CD14-positive monocyte (primary cell): ENCODE data around the gene EXPH5. TPM values are rescaled to one million over a fixed set of nuclear protein-coding genes. Genes with fewer than 3 reads are reported as not detected.

ENCODE experiments used
- DNase-seq, 3 donors: peaks; one replicate each; pipeline ENCODE4 v3.0.0-alpha.2; 2011 to 2022
- H2AFZ ChIP-seq: 2 replicates; pipeline ENCODE4 v1.6.0; 2012; ENCODE audit warnings: mild to moderate bottlenecking, low read depth, low read length, inconsistent platforms; ENCODE audit not compliant: insufficient read depth, poor library complexity, severe bottlenecking
- H3K27ac ChIP-seq, 2 donors: 1 replicate in 1 of 2; 2 replicates in 1 of 2; pipeline ENCODE4 v1.5.1; 2012 to 2013; ENCODE audit warnings: low read length in 2 of 2, control low read depth in 1 of 2, inconsistent platforms in 1 of 2, low read depth in 1 of 2, mild to moderate bottlenecking in 1 of 2
- H3K27me3 ChIP-seq, 2 donors: one replicate each; pipeline versions ENCODE4 v1.6.0 to v1.6.1; 2011 to 2013; ENCODE audit warnings: low read length in 2 of 2; ENCODE audit not compliant: control insufficient read depth in 2 of 2, insufficient read depth in 2 of 2
- H3K36me3 ChIP-seq, 2 donors: replicated peaks in 1 of 2; 1 replicate in 1 of 2; 2 replicates in 1 of 2; pipeline versions ENCODE4 v1.5.1 to v1.6.1; 2012 to 2013; ENCODE audit warnings: low read length in 2 of 2, control low read depth in 1 of 2, inconsistent platforms in 1 of 2, mild to moderate bottlenecking in 1 of 2; ENCODE audit not compliant: insufficient read depth in 2 of 2, control insufficient read depth in 1 of 2
- H3K4me1 ChIP-seq, 2 donors: 1 replicate in 1 of 2; 2 replicates in 1 of 2; pipeline versions ENCODE4 v1.5.1 to v1.6.1; 2012 to 2013; ENCODE audit warnings: low read length in 2 of 2, control low read depth in 1 of 2, inconsistent platforms in 1 of 2, mild to moderate bottlenecking in 1 of 2, moderate library complexity in 1 of 2; ENCODE audit not compliant: insufficient read depth in 2 of 2, control insufficient read depth in 1 of 2
- H3K4me2 ChIP-seq: replicated peaks from 2 replicates; pipeline ENCODE3; 2012; ENCODE audit warnings: low read length, moderate library complexity, mild to moderate bottlenecking; ENCODE audit not compliant: poor library complexity, severe bottlenecking; ENCODE audit errors: extremely low read depth
- H3K4me3 ChIP-seq, 3 experiments: fragments of 200-600 bp in 1 of 3; sonication (generic) in 1 of 3; replicated peaks in 1 of 3; 1 replicate in 2 of 3; 2 replicates in 1 of 3; pipeline ENCODE4 v1.5.1; 2011 to 2013; ENCODE audit warnings: low read length in 3 of 3, mild to moderate bottlenecking in 3 of 3, control low read depth in 2 of 3, low read depth in 2 of 3, inconsistent platforms in 1 of 3, moderate library complexity in 1 of 3
- H3K79me2 ChIP-seq: 2 replicates; pipeline ENCODE4 v1.6.0; 2012; ENCODE audit warnings: mild to moderate bottlenecking, control low read depth, inconsistent platforms, low read length, moderate library complexity; ENCODE audit not compliant: insufficient read depth
- H3K9ac ChIP-seq: 2 replicates; pipeline ENCODE4 v1.6.0; 2017; ENCODE audit warnings: low read length, mild to moderate bottlenecking; ENCODE audit not compliant: insufficient read depth, poor library complexity, severe bottlenecking
- H3K9me3 ChIP-seq, 2 donors: replicated peaks in 1 of 2; 1 replicate in 1 of 2; 2 replicates in 1 of 2; pipeline versions ENCODE4 v1.5.1 to v1.6.1; 2012 to 2013; ENCODE audit warnings: low read length in 2 of 2, control low read depth in 1 of 2; ENCODE audit not compliant: control insufficient read depth in 1 of 2, insufficient read depth in 1 of 2
- H4K20me1 ChIP-seq: 2 replicates; pipeline ENCODE4 v1.6.0; 2012; ENCODE audit warnings: mild to moderate bottlenecking, low read length, control low read depth, moderate library complexity; ENCODE audit not compliant: insufficient read depth
- H3K27ac Mint-ChIP-seq, 7 donors: one replicate each; pipeline ENCODE4 v1.8.0; 2020; ENCODE audit warnings: mild to moderate bottlenecking in 7 of 7, mixed read lengths in 7 of 7, moderate library complexity in 6 of 7, inconsistent platforms in 2 of 7
- H3K27me3 Mint-ChIP-seq, 3 donors: one replicate each; pipeline ENCODE4 v1.8.0; 2021 to 2022; ENCODE audit warnings: low read depth in 3 of 3, mild to moderate bottlenecking in 3 of 3, mixed read lengths in 3 of 3, moderate library complexity in 3 of 3, inconsistent platforms in 1 of 3
- H3K36me3 Mint-ChIP-seq, 2 donors: one replicate each; pipeline ENCODE4 v1.8.0; 2020; ENCODE audit warnings: mixed read lengths in 2 of 2, inconsistent platforms in 1 of 2, mild to moderate bottlenecking in 1 of 2
- H3K4me1 Mint-ChIP-seq: one replicate; pipeline ENCODE4 v1.8.0; 2020; ENCODE audit warnings: mild to moderate bottlenecking, mixed read lengths
- H3K4me3 Mint-ChIP-seq, 2 donors: one replicate each; pipeline ENCODE4 v1.8.0; 2020; ENCODE audit warnings: mild to moderate bottlenecking in 2 of 2, mixed read lengths in 2 of 2, moderate library complexity in 1 of 2
- H3K9me3 Mint-ChIP-seq, 7 donors: one replicate each; pipeline ENCODE4 v1.8.0; 2020 to 2022; ENCODE audit warnings: mixed read lengths in 7 of 7, mild to moderate bottlenecking in 6 of 7, moderate library complexity in 6 of 7, inconsistent platforms in 2 of 7
- WGBS: methylation state at CpG from one replicate; pipeline ENCODE4 v1.1.5; 2013; ENCODE audit warnings: missing lambda C conversion rate; ENCODE audit not compliant: insufficient coverage; 5-methylcytosine and 5-hydroxymethylcytosine counted together
- intact Hi-C, 2 donors: fragments of 100-400 bp; cut with micrococcal nuclease; formaldehyde crosslinking; loops; one replicate each; pipeline versions ENCODE4 v1.15.0 to v1.15.1; 2023
- polyA plus RNA-seq, 3 donors: library from polyadenylated mRNA; depleted of rRNA in 1 of 3; unstranded in 2 of 3; stranded (reverse) in 1 of 3; fragments of 300-500 nt in 2 of 3; fragments of >200 nt in 1 of 3; fragmentation: Illumina TruSeq in 2 of 3; gene quantifications; 1 replicate in 2 of 3; 2 replicates in 1 of 3; pipeline ENCODE4 v1.2.3, GENCODE V29; 2012 to 2021
- TF ChIP-seq, protein P1 (sequence below): fragments of 200-600 bp; IDR thresholded peaks from one replicate; pipeline ENCODE4 v1.8.0; 2022; ENCODE audit warnings: antibody characterized with exemption, mild to moderate bottlenecking

The EXPH5 gene
- polyA plus RNA-seq, 3 donors: 0.05 to 0.17 TPM; not detected in 1

DNA sequence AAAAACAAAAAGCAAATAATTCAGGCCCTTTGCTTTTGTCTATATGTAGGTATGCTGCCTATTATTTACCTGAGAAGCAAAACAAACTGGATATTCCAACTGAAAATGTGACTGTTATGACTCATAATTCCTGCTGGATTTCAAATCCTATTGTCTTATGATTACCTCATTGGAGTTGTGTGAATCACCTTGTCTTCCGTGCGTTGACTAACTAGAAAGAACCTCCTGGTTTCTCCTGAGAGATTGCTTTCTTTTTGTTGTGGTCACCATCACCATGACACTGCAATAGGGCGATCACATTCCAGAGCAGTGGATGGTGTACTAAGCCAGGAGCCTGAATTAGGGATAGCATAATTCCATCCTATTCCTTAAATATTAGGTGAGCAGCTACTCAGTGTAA, 23.0 kb upstream of the EXPH5 start:
- TF ChIP-seq, protein P1, sequence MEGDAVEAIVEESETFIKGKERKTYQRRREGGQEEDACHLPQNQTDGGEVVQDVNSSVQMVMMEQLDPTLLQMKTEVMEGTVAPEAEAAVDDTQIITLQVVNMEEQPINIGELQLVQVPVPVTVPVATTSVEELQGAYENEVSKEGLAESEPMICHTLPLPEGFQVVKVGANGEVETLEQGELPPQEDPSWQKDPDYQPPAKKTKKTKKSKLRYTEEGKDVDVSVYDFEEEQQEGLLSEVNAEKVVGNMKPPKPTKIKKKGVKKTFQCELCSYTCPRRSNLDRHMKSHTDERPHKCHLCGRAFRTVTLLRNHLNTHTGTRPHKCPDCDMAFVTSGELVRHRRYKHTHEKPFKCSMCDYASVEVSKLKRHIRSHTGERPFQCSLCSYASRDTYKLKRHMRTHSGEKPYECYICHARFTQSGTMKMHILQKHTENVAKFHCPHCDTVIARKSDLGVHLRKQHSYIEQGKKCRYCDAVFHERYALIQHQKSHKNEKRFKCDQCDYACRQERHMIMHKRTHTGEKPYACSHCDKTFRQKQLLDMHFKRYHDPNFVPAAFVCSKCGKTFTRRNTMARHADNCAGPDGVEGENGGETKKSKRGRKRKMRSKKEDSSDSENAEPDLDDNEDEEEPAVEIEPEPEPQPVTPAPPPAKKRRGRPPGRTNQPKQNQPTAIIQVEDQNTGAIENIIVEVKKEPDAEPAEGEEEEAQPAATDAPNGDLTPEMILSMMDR: no peak
- Mint-ChIP-seq H3K4me1 (peaks cover 7% of the 10 kb centered on the region), H3K36me3 (no peaks in the 10 kb centered on the region), H3K27me3 (peaks cover under 1 to 13% (median 1%) of the 10 kb centered on the region in 3 donors), H3K4me3 (no peak overlapping the region), H3K27ac (no peak overlapping the region), H3K9me3 (no peaks in the 10 kb centered on the region)
- Histone ChIP-seq H3K9me3 (no peaks in the 10 kb centered on the region), H3K79me2 (no peaks in the 10 kb centered on the region), H4K20me1 (no peaks in the 10 kb centered on the region), H3K9ac (no peak overlapping the region), H2AFZ (no peak overlapping the region), H3K4me1 (peaks cover 0 to 4% of the 10 kb centered on the region in 2 donors), H3K36me3 (no peaks in the 10 kb centered on the region), H3K4me3 (no peak overlapping the region), H3K27me3 (no peaks in the 10 kb centered on the region), H3K27ac (no peak overlapping the region), H3K4me2 (no peak overlapping the region)
- no peak for DNase-seq
- WGBS: no CpG with 5 or more reads among the region's 3 CpGs
- intact Hi-C loops: no loop called here

DNA sequence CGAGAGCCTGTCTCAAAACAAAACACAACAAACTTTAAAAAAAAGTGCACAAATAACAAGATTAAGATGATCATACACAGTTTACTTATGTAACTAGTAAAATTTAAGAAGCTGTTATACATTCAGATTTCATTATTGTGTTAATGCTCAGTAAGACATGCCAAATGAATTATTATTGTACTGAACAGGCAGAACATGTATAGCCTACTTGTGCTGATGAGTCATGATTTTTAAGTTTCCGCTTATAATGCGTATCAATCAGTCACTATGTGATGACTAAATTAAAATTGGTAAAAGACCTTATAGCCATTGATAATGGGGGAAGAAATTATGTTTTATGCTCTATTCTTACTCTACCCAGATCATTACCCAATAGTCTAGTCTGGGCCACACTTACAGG, 20.5 kb upstream of the EXPH5 start:
- WGBS: no CpG with 5 or more reads among the region's 3 CpGs
- Histone ChIP-seq H3K27me3 (no peaks in the 10 kb centered on the region), H3K4me2 (no peak overlapping the region), H3K27ac (no peak overlapping the region), H3K79me2 (no peaks in the 10 kb centered on the region), H3K9ac (no peak overlapping the region), H4K20me1 (no peaks in the 10 kb centered on the region), H3K4me1 (no peaks in the 10 kb centered on the region), H3K9me3 (no peaks in the 10 kb centered on the region), H2AFZ (no peak overlapping the region), H3K36me3 (no peaks in the 10 kb centered on the region), H3K4me3 (no peak overlapping the region)
- H3K27me3 Mint-ChIP-seq: peaks cover 3 to 14% (median 4%) of the 10 kb centered on the region in 3 donors
- TF ChIP-seq, protein P1: no peak
- H3K36me3 Mint-ChIP-seq: no peaks in the 10 kb centered on the region
- no peak overlapping the region for H3K4me3 Mint-ChIP-seq
- DNase-seq: no peak
- H3K9me3 Mint-ChIP-seq: no peaks in the 10 kb centered on the region
- no peak overlapping the region for H3K27ac Mint-ChIP-seq
- intact Hi-C loops: no loop called here
- H3K4me1 Mint-ChIP-seq: no peaks in the 10 kb centered on the region
